ENCODE data around the gene ACOT7.

Gene ACOT7

DNA sequence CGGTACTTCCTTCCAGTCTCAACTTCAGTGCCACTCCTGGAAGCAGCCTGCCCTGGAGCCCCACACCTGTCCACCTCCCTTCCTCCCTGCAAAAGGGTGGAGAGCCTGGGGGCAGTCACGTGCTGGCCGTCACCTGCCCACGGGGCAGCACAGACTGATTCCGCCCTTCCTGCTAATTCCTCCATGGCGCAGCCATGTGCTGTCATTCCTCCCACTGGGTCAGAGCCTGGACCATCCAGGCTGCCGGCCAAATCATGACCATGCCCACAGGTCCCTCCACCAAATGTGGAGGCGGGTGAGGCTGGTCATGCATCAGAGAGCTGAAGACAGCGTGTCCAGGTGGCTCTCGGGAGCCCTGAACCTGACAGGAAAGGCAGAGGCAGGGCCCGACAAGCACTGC, 108.2 kb downstream of the ACOT7 start:
- no peak for DNase-seq (ENCODE audit: low spot score)

DNA sequence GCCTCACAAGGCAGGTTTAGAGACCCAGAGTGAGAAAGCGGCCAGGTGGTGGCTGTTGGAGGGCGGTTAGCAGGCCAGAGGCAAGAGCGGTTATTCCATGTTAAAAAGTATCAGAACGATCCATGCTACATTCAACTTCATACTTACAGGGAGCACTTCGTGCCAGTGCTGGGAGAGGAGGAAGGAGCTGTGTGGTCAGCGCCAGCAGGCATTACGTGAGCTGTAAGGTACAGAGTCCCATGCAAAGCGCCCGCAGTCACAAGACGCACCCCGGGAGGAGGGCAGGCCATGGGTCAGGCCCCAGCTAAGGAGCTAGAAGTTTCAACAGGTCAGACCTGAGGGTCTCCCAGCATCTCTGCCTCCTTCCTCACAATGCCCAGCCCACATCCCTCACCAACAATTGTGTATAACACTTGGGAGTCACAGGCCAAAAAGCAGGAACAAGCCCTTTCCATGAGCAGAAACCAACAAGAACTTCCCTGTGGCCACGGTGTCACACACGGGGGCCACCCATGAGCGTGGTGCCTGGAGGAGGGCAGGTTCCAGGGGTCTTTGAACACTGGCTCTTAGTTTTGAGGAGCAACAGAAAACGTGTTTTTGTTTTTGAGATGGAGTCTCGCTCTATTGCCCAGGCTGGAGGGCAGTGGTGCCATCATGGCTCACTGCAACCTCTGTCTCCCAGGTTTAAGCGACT, 110.8 kb downstream of the ACOT7 start:
- no peak for DNase-seq (ENCODE audit: low spot score)

DNA sequence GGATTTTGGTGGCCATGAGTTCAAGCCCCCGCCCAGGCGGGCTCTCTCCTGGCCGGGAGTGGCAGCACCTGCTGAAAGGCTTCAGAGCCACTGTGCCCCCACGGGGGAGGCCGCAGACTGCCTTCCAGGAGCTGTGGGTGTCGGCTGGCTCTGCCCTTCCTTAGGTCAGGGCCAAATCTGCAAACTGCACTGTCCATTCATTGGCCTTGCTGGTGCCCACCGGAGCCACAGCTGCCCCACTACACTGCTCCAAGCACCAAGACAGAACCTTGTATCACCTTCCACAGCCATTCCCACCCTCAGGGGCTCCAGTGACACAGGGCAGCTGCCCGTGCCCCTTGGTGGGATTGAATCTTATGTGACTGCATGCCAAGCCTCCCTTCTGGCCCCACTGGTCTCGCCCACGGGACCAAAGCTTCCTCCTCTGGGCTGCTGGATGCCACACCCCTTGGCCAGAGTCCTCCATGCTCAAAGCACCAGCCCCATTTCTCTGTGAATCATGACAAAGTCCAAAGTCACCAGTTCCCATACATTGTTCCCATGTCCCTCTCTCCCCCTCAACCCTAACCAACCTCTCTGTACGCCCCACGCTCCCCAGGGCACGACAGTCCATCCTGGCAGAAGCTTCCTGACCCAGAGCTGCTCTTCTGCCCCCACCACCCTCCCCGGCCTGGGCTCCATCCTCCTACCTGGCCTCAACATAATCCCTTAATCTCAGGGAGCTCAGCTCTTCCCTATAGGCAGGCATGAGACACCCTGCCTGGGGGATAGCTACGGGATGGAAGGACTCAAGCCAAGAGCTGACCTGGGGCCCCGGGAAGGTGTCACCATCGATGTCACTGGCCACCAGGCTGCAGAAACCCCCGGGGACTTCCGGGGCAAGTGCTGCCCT, 111.8 kb downstream of the ACOT7 start:
- no peak for DNase-seq (ENCODE audit: low spot score)

DNA sequence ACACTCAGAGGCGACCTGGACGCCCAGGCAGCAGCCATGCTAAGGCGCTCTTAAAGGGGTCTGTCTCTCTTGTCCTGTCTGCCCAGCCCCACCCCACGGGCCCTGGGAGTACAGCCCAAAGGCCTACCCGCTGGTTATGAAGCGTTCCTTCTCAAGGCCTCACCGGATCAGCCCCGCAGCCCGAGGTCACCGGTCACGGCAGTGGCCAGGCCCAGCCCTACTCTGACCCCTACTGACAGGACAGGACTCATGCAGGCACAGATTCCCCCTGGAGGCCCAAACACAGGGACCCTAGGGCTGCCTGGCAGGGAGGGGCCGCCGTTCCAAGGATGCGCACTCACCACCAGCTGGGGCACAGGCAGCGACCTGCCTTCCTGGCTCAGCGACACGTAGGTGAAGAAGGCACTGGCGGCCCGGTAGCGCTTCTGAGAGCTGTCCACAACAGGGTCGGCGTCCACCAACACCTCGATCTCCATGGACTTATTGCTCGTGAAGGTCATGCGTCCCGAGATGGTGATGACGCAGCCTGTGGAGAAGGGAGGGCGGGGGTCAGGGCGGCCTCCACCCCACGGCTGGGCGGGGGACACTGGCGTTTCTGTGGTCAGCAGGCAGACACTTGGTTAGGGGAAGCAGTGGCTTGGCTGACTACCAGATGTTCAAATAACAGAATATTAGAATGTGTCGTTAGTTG, 112.7 kb downstream of the ACOT7 start:
- DNase-seq (ENCODE audit: low spot score), result peak; percentile 43

DNA sequence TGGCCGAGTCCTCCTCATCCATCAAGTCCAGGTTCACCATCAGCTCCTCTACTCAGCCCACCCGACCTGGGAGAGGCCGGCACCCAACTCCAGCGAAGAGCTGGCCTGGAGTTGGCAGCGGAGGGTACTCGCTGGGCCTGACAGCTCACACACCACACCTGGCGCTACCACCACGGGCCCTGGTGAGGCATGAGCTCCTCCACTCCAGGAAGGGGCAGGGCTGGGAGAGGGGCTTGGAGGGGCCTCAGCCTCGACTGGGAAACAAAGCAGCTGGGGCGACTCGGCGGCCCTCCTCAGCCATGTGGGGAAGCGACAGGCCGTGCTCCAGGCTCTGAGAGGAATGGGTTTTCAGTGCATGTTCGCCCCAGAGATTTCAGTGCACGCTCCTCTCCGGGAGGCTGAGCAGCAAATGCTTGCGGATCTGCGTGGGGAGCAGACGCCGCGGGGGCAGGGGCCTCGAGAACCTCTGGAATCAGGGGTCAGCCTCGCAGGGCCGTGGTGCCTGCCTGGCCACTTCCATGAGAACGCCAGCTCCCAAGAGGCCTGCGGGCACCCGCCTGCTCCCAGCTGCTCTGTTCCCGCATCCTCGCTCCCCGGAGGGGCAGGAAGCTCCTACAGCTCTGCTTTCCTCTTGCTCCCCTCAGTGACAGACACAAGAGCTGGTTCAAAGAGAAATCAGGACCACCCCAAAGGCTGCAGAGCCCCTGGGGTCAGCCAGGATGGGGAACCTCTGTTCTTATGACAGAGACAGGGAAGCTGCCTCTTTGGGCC, 113.8 kb downstream of the ACOT7 start:
- DNase-seq (ENCODE audit: low spot score), result no peak

DNA sequence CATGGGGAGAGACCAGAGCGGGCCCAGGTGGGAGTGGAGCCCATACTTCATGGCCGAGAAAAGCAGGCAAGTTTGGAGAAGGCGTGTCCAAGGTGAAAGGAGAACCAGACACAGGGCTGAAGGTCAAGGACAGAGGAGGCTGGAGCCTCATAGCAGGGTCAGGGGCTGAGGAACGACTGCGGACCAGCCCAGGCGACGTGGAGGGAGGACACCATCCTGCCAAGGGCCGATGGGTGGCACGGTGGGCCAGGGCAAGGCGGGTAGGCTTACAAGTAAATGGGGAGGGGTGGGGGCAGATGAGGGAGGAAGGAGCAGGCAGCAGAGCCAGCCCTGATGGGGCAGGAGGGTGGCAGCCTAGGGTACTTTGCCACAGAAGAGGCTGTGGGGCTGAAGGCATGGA, 114.5 kb downstream of the ACOT7 start:
- no peak for DNase-seq (ENCODE audit: low spot score)

DNA sequence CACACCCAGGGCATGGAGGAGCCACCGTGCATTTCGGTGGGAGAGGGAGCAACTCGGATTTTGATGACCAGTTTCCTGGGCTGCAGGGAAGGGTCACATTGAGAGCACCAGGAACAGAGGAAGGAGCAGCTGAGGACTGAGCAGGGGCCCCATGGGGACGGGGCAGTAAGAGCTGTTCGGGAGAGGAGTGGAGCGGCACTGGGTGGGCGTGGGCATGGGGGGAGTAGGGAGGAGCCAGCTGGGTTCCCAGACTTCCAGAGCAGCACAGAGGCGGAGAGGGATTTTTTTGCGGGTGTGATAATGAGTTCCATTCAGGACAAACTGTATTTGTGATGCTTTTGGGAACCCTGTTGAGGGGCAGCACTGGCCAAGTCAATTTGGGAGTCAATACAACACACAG, 115.3 kb downstream of the ACOT7 start:
- no peak for DNase-seq (ENCODE audit: low spot score)

DNA sequence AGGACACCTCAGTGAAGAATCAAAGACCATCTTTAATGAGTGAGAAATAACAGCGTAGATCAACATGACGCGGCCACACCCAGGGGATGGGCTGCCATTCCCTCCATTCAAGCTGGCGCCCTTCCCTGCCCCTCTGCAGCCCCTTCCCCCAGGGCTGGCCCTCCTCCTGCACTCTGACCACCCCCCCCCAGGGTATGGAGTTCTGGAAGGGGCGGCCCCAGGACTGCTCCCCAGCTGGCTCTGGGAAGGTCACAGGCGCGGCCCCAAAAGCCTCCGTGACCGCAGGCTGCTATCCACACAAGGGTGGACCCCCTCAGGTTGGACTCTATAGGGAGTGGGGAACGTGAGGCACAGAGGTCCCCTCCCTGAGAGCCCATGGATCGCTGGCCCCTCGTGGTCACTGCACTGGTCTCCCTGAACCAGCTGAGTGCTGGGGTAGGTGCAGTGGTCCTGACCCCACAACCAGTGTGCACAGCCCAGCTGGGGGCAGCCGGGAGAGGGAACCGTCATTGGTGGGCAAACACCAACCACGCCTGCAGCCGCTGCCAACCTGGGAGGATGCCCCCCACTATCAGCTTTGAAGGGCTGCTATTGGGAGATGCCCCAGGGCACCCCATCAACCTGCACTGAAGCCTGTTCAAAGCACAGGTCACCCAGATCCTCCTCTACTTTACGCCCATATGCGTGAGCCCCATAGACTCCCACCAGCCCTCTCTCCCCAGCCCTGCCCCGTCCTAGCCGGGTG, 116.6 kb downstream of the ACOT7 start:
- DNase-seq (ENCODE audit: low spot score), result no peak

DNA sequence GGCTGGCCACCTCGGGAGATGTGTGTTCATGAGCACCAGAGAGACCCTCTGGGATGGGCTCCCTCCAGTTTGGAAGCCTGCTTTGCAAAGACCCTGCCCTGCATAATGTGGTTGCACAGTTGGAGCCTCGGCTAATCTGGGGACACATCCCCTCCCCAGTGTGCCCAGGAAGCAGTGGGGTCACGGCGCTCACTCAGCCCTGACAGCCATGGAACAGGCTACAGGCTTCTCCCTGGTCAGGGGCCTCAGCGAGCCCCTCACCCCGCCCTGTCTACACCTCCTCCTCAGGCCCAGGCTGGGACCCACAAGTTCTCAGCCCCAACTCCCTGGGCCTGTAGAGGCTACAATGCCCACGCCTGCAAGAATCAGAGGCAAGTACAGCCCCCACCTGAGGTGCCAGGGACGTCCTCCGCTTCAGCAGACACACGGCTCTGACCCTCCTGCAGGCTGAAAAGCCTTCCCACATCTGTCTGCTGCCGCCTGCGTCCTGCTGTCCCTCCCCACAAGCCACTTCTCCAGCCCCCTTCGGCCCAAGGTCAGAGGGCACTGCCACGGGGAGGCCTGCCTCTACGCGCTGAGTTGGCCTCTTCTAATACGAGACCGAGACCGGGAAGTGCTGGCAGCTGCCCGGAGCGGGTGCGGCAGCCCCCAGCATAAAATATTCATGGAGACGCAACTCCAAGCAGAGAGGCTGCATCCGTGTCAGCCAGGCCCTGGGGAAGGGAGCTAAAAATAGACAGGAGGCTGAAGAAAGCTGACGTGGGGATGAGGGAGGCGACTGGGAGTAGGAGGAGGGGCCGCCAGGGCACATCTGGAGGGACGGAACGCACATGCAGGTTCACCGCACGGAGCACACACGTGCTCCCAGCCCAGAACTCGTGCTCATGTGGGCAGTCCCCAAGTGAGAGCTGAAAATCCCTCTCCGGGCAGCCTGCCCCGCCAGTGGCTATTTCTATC, 117.5 kb downstream of the ACOT7 start:
- peak; percentile 99 for DNase-seq (ENCODE audit: low spot score)

DNA sequence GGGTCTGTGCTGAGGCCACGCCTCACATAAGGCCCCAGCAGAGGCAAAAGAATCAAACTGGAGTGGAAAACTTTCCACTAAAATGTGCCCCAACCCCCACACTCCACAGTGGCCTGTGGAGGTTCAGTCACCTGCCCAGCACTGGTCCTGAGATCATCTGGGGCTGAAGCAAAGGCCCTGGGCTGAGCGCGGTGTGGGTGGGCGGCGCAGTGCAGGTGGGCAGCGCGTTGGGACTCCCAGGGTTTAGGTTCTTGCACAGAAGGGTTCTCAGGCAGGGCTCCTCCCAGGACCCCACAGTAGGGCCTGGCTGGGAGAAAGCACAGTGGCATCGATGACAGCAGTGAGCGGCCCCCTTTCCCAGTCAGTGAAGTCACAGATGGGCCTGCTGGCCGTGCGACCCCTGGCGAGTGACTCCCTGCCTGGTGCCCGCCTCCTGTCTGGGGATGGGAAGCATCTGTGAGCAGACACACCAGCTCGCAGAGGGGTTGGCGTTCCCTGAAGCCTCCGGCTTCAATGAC, 118.9 kb downstream of the ACOT7 start:
- DNase-seq (ENCODE audit: low spot score), result no peak

DNA sequence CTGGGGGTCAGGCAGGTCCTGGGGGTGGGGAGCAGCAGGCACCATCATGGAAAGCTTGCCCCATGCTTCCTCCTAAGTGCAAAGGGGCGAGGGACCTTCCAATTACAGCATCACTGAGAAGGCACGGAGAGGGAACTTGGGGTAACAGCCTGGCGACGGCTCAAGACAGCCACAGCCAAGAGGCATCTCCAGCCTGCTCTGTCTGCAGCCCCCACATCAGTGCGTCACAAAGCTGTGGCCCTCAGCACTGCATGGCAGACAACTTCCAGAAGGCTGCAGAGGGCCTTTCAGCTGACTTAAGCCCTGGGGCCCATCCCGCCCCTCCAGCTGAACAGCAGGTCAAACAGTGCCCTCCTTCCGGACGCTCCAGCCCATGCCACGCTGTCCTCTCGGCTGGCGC, 119.5 kb downstream of the ACOT7 start:
- DNase-seq (ENCODE audit: low spot score), result no peak

DNA sequence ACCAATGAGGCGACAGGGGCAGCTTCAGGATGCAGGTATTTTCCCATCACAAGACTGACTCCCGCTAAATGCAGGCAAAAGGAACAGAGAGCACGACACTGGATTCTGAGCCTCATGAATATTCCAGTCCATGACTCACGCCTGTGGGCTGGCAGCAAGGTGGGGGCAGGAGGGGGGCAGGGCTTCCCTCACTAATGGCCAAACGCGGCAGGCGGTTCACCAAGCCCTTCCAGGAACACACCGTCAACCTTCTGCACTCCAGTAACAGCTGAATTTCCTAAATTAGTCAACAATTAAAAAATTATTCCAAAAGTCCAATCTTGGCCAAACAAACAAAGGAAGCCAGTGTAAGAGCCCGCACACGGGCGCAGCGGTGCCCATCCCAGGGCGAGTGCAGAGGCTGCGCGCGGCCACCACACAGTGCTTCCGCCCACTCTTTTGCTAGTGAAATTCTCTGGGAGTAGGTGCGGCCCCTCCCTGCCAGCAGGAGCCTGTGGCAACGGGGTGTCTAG, 120.1 kb downstream of the ACOT7 start:
- no peak for DNase-seq (ENCODE audit: low spot score)

DNA sequence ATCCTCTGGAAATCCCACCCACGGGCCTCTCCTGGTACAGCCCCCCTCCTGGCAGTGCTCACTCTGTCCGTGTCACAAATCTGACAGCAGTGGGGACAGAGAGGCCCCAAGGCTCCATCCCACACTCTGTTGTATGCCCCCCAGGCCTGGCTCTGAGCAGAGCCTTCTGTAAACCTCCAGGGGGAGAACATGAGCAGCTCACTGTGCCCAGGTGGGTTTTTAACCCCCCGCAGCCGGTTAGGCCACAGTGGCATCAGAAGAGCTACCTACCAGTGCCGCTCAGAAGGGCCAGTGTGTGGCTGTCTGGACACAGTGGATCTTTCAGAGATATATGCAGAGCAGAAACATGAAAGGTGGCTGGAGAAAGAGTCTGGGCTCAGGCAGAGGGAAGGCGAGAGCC, 120.7 kb downstream of the ACOT7 start:
- no peak for DNase-seq (ENCODE audit: low spot score)

DNA sequence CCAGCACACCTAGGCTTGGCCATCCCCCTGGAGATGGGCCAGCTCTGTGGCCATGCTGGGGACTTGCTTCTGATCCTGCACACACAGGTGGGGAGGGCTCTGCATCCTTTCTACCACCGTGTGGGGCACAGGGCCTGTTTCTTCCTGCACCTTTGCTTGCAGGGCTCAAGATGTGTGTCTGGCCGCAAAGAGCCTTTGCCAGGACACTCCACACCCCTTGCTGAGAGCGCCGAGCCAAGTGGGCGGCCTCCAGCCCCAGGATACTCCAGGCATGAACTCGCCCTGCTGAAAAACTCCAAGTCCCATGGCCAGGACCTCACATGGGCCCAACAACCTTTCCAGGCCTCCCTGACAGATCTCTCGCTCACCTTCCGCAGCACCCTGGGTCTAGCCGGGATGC, 121.1 kb downstream of the ACOT7 start:
- DNase-seq (ENCODE audit: low spot score), result no peak

DNA sequence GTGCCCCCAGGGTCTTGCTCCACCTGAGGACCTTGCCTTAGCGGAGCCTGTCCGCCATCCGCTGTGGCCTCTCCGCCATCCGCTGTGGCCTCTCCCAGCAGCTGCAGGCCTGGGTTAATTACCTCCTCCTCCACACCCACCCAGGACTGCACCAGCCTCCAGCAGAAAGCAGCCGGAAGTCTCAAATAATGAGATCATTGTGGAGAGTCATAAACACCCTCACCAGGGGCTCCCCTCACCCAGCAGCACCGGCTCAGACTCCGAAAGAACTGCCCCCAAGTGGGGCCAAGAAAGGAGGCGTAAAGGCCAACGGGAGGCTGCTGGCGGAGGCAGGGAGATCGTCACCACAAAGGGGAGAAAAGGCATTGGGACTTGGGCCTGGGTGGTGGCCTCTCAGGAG, 122.0 kb downstream of the ACOT7 start:
- no peak for DNase-seq (ENCODE audit: low spot score)

DNA sequence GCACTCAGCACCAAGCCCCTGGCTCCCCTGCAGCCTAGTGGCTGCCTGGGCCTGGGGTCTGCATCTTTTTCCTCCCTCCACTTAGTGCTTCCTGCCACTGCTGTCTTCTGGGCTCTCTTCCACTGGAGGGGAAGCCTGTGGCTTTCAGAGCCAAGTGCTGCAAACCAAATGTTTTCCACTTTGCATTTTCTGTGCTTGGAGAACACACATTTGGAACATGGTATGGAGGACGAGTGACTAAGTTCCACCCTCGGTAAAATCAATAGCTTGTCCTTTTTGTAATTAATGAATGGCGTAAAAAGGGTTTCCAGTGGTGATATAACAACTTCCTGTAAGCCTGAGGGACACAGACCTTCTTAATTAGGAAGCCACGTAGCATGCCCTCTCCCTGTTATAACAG, 122.6 kb downstream of the ACOT7 start:
- DNase-seq (ENCODE audit: low spot score), result no peak

DNA sequence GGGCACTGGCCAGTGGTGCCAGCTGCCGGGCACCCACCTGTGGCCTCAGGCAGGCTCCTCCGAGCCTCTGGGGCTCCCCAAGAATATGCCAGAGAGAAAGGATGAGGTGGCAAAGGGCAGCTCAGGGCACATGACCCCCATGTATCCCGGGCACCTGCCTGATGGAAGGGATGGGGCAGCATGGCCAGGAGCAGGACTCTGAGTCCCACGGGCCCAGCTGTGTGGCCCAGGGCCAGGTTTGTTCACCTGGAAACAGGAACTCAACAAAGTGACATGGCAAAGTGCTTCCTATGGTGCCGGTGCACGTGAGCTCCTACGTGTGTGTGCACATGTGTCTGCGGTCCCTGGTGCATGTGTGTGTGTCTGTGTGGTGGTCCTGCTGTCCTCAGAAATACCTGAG, 123.2 kb downstream of the ACOT7 start:
- DNase-seq (ENCODE audit: low spot score), result no peak

DNA sequence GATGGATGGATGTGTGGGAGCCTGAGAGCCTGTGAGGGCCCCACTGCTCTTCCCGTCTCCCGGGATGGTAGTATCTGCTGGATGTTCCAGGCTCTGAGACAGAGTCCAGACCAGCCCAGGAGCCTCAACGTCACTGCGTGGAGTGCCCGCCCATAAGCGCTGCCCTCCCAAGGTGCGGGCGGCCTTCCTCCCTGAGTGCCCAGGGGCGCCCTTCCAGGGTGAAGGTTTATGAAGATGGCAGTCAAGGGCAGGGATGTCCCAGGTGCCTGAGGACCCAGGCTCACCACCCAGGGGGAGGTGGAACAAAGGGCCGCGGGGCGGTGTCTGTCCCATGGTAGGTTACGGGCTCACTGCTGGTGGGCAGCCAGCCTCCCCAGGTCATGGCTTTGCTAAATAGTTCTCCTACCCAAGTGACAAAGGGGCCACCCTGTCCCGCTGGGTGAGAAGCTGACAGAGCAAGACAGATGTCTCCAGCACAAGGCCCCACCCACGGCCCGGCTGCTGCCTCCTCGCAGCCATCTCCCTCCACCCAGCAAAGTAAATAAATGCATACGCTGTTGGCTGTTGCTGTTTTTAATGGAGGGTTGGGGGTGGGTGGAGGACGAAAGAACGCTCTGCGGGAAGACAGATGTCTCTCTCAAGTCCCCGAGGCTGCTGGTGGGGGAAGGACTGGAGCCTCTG, 123.7 kb downstream of the ACOT7 start:
- no peak for DNase-seq (ENCODE audit: low spot score)

DNA sequence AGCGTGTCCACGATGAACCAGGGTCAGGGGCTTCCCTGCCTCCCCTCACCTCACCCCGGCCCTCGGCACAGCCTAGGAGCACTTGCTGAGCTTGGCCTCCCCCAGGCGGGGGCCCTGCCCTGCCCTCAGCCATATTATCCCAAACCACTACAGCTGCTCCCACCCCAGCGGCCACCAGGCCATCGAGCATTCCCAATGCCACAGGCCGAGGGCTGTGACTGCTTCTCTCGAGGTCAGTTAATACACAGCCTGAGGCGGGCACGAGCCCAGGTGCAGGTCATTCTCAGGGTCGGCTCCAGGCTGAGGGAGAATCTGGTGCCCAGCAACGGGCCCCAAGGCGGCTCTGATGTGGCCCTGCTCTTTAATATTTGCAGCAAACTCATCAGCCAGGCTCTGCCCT, 124.3 kb downstream of the ACOT7 start:
- no peak for DNase-seq (ENCODE audit: low spot score)

All from hepatic stellate cell (primary cell).